Measurements from ENCODE around the gene RNF41.

- TF ChIP-seq CTCF (IDR thresholded peaks at IDR 0.05) (no peak), EZH2 (IDR thresholded peaks at IDR 0.05; ENCODE audit: borderline replicate concordance, insufficient read depth, low read depth, low read length, poor library complexity, severe bottlenecking) (no peak)
Measured at GRCh38 chr12:56244494-56244893, 22.8 kb upstream of the RNF41 start.
